ENCODE results near the gene PRDX5.

Gene PRDX5

DNA sequence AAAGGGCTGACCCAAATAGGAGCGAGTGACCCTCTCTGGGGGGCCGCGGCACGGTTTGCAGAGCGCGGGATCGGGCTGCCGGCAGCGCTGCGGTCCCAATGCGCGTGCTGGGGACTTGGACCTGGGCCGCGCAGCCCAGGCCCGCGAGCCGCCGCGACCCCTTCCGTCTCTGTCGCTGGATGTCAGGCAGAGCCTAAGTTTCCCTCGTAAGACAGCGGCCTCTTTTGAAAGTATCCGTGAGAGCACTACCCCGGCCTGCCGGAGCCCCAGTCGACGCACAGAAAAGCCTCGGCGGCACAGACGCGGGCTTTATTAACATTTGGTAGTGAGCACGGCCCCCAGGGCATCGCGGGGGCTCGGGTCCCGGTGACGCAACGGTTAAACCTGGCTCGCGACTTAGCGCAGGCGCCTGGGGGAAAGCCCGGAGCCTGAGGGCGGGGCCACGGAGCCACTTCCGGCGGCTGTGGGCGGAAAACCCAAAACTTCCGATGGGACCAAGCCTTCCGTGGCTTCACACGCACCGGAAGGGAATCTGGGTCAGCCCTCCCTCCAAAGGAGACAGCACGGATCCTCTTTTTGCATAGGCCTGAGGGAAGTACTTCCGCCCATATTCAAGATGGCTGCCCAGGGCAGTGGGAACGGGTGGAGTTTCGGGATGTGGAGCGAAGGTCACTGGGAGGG is 48.2 kb upstream of the PRDX5 start (continued):
- TF ChIP-seq KLF7 (tag by site-specific recombination; IDR thresholded peaks at IDR 0.05; ENCODE audit: borderline replicate concordance) (peak; percentile 55), ZNF544 (tag by site-specific recombination; IDR thresholded peaks at IDR 0.05) (no peak), BCL11A (tag by site-specific recombination; IDR thresholded peaks at IDR 0.05; ENCODE audit: low read depth) (no peak), ZNF529 (tag by site-specific recombination; IDR thresholded peaks at IDR 0.05; ENCODE audit: insufficient replicate concordance) (no peak), ZNF175 (tag by site-specific recombination; IDR thresholded peaks at IDR 0.05) (no peak), SP2 (tag by site-specific recombination; IDR thresholded peaks at IDR 0.05) (peak; percentile 97), ZNF37A (tag by site-specific recombination; IDR thresholded peaks at IDR 0.05) (no peak), ZNF335 (tag by site-specific recombination; conservative IDR thresholded peaks at IDR 0.05) (peak; percentile 79), ZNF664 (tag by site-specific recombination; IDR thresholded peaks at IDR 0.05) (no peak), SALL2 (tag by site-specific recombination; IDR thresholded peaks at IDR 0.05; ENCODE audit: borderline replicate concordance) (no peak), ZSCAN23 (tag by site-specific recombination; IDR thresholded peaks at IDR 0.05) (no peak), ZNF791 (tag by site-specific recombination; IDR thresholded peaks at IDR 0.05) (no peak), RBAK (tag by site-specific recombination; IDR thresholded peaks at IDR 0.05) (no peak), YY1 (tag by site-specific recombination; IDR thresholded peaks at IDR 0.05) (peak; percentile 97), PRDM1 (tag by site-specific recombination; IDR thresholded peaks at IDR 0.05) (no peak), ZNF426 (tag by site-specific recombination; IDR thresholded peaks at IDR 0.05) (no peak), ZBTB20 (tag by site-specific recombination; IDR thresholded peaks at IDR 0.05) (no peak), ZNF19 (tag by site-specific recombination; IDR thresholded peaks at IDR 0.05; ENCODE audit: low read depth) (no peak), KLF16 (tag by site-specific recombination; IDR thresholded peaks at IDR 0.05) (peak; percentile 84), HOXC10 (CRISPR knock-in tag; IDR thresholded peaks at IDR 0.05) (no peak), EGR2 (tag by site-specific recombination; IDR thresholded peaks at IDR 0.05; ENCODE audit: low read depth) (peak; percentile 60; the same call in 1 of the 2 replicates), ZNF248 (tag by site-specific recombination; IDR thresholded peaks at IDR 0.05) (no peak), ZNF776 (tag by site-specific recombination; IDR thresholded peaks at IDR 0.05; ENCODE audit: borderline replicate concordance) (no peak), ZNF121 (tag by site-specific recombination; IDR thresholded peaks at IDR 0.05) (peak; percentile 68), ZNF610 (tag by site-specific recombination; IDR thresholded peaks at IDR 0.05; ENCODE audit: borderline replicate concordance) (no peak), ZFP69B (tag by site-specific recombination; IDR thresholded peaks at IDR 0.05) (no peak), ZNF561 (tag by site-specific recombination; IDR thresholded peaks at IDR 0.05; ENCODE audit: borderline replicate concordance) (peak; percentile 81; the same call in 1 of the 2 replicates), ZNF2 (tag by site-specific recombination; IDR thresholded peaks at IDR 0.05) (no peak)
- TF ChIP-seq, protein P1, sequence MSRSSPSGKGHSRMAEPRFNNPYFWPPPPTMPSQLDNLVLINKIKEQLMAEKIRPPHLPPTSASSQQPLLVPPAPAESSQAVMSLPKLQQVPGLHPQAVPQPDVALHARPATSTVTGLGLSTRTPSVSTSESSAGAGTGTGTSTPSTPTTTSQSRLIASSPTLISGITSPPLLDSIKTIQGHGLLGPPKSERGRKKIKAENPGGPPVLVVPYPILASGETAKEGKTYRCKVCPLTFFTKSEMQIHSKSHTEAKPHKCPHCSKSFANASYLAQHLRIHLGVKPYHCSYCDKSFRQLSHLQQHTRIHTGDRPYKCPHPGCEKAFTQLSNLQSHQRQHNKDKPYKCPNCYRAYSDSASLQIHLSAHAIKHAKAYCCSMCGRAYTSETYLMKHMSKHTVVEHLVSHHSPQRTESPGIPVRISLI (tag by site-specific recombination; IDR thresholded peaks at IDR 0.05) = 0 out of 2 replicates have a peak, but pooled peaks have one; percentile 62
- TF ChIP-seq, protein P2, sequence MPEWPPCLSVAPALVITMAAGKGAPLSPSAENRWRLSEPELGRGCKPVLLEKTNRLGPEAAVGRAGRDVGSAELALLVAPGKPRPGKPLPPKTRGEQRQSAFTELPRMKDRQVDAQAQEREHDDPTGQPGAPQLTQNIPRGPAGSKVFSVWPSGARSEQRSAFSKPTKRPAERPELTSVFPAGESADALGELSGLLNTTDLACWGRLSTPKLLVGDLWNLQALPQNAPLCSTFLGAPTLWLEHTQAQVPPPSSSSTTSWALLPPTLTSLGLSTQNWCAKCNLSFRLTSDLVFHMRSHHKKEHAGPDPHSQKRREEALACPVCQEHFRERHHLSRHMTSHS (tag by site-specific recombination; IDR thresholded peaks at IDR 0.05) = no peak
- TF ChIP-seq, protein P3, sequence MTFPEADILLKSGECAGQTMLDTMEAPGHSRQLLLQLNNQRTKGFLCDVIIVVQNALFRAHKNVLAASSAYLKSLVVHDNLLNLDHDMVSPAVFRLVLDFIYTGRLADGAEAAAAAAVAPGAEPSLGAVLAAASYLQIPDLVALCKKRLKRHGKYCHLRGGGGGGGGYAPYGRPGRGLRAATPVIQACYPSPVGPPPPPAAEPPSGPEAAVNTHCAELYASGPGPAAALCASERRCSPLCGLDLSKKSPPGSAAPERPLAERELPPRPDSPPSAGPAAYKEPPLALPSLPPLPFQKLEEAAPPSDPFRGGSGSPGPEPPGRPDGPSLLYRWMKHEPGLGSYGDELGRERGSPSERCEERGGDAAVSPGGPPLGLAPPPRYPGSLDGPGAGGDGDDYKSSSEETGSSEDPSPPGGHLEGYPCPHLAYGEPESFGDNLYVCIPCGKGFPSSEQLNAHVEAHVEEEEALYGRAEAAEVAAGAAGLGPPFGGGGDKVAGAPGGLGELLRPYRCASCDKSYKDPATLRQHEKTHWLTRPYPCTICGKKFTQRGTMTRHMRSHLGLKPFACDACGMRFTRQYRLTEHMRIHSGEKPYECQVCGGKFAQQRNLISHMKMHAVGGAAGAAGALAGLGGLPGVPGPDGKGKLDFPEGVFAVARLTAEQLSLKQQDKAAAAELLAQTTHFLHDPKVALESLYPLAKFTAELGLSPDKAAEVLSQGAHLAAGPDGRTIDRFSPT (tag by site-specific recombination; IDR thresholded peaks at IDR 0.05) = no peak
- TF ChIP-seq, protein P4, sequence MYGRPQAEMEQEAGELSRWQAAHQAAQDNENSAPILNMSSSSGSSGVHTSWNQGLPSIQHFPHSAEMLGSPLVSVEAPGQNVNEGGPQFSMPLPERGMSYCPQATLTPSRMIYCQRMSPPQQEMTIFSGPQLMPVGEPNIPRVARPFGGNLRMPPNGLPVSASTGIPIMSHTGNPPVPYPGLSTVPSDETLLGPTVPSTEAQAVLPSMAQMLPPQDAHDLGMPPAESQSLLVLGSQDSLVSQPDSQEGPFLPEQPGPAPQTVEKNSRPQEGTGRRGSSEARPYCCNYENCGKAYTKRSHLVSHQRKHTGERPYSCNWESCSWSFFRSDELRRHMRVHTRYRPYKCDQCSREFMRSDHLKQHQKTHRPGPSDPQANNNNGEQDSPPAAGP (tag by site-specific recombination; IDR thresholded peaks at IDR 0.05) = no peak
- TF ChIP-seq, protein P5, sequence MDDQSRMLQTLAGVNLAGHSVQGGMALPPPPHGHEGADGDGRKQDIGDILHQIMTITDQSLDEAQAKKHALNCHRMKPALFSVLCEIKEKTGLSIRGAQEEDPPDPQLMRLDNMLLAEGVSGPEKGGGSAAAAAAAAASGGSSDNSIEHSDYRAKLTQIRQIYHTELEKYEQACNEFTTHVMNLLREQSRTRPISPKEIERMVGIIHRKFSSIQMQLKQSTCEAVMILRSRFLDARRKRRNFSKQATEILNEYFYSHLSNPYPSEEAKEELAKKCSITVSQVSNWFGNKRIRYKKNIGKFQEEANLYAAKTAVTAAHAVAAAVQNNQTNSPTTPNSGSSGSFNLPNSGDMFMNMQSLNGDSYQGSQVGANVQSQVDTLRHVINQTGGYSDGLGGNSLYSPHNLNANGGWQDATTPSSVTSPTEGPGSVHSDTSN (CRISPR knock-in tag; IDR thresholded peaks at IDR 0.05) = 0 out of 2 replicates have a peak, but pooled peaks have one; percentile 34
- TF ChIP-seq, protein P6, sequence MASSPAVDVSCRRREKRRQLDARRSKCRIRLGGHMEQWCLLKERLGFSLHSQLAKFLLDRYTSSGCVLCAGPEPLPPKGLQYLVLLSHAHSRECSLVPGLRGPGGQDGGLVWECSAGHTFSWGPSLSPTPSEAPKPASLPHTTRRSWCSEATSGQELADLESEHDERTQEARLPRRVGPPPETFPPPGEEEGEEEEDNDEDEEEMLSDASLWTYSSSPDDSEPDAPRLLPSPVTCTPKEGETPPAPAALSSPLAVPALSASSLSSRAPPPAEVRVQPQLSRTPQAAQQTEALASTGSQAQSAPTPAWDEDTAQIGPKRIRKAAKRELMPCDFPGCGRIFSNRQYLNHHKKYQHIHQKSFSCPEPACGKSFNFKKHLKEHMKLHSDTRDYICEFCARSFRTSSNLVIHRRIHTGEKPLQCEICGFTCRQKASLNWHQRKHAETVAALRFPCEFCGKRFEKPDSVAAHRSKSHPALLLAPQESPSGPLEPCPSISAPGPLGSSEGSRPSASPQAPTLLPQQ (tag by site-specific recombination; IDR thresholded peaks at IDR 0.05) = no peak

All from HEK293 (cell line).